GM18867 (cell line): ENCODE data around the gene CUTC.
"Not testable (repeated sequence)": the region's sequence is repeated elsewhere in the genome, so short reads cannot be mapped to it uniquely, and the experiment has no call there.

ENCODE experiments used
- ATAC-seq: cut with Tn5 transposase; IDR thresholded peaks from one replicate; pipeline ENCODE4 v1.9.1; 2021; ENCODE audit warnings: mild to moderate bottlenecking, moderate library complexity; ENCODE audit not compliant: unreplicated experiment

The CUTC gene

GRCh38 chr10:99742254-99742653 is 10.2 kb downstream of the CUTC start:
- ATAC-seq: no peak

- no peak for ATAC-seq
These were observed 10.7 kb downstream of the CUTC start for GRCh38 chr10:99742701-99743100.

GRCh38 chr10:99743841-99744240 is 11.8 kb downstream of the CUTC start:
- no peak for ATAC-seq

- not testable (repeated sequence) for ATAC-seq
These were observed 14.1 kb downstream of the CUTC start for GRCh38 chr10:99746166-99746565.

DNA sequence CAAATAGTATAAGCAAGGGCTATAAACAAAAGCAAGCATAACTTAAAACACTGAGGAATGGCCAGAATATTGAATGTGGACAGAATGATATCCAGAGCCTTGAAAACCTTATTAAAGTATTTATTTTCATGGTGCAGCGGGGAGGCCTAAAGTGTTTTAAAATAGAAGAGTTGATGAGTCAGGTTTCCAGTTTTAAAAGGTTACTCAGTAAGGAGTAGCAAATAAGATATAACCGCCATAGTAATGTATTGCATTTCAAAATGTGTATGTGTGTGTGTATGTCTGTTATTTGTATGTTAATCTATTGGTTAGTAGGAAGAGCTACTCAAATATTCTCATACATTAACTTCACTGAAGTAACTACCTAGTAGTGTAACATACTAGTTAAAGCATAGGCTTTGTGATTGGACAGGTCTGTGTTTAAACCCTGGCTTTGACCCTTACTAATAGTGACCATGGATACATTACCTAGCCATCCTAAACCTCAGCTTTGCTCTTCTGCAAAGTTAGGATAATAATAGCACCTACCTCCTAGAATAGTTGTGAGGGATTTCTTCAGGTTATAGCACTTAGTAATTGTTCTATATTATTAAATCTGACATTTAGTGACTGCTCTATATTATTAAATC is 16.9 kb downstream of the CUTC start:
- ATAC-seq: no peak

DNA sequence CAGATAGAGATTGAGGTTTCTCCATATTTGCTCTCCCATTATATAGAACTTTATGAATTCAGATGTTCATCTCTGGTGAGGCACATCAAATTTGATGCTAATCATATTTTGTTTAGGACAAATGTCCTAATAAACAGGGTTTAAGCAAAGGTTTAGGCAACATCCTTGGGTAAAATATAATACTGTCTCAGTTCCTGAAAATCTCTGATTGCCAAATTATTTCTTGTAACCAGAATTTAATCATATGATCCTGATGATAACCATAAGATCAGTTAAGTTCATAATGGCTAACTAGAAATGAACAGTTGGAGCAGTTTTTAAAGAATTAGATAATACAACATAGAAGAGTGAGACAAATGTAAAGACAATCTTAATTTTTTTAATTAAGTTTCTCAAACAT is 18.6 kb downstream of the CUTC start:
- no peak for ATAC-seq

DNA sequence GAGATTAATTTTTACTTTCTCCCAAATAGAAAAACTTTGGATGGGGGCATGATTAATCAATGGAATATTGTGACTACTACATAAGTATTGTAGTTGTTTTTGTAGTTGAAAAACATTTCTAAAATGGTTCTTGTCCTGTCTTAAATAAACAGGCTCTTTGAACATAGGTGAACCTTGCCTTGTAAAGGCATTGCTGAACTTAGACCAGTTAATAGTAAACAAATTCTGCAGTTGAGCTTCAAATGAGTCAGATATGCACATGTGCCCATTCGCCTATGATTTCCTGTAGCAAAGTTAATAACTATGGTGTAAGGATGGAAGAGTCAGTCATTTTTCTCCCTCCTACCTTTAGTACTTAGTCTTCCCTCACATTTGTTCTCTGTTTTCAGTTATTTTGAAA is 22.6 kb downstream of the CUTC start:
- no peak for ATAC-seq

DNA sequence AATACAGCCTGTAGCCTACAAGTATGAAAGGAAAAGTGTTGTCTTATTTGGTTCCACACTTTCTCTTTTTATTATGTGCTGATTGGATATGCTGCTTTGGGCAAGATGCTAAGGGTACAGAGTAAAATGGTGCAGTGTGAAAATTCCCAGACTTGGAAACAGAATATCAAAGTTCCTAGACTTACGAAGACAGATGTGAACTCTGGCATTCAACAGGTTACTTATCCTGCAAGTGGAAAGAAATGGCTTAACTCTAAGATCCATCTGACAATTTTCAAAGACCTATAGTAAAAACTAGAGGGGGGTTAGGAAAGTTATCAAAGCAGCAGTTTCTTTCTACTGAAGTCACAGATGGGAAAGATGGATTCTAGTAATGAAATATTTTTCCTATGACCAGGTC is 24.1 kb downstream of the CUTC start:
- ATAC-seq: no peak

- no peak for ATAC-seq
These were observed 26.3 kb downstream of the CUTC start for GRCh38 chr10:99758211-99758891.

DNA sequence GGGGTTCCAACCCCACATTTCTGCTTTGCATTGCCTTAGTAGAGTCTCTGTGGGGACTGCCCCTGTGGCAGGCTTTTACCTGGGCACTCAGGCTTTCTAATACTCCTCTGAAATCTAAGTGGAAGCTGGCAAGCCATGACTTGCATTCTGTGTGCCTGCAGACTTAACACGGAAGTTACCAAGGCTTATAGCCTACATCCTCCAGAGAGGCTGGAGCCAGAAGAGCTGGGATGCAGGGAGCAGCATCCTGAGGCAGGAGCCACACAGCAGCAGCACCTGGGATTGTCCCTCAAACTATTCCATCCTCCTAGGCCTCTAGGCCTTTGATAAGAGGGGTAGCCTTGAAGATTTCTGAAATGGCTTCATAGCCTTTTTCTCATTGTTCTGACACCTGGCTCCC is 28.3 kb downstream of the CUTC start:
- no peak for ATAC-seq

- ATAC-seq: no peak
These were observed 29.3 kb downstream of the CUTC start for GRCh38 chr10:99761365-99761764.

- peak; percentile 26 for ATAC-seq
These were observed 33.8 kb downstream of the CUTC start for GRCh38 chr10:99765672-99766301.

DNA sequence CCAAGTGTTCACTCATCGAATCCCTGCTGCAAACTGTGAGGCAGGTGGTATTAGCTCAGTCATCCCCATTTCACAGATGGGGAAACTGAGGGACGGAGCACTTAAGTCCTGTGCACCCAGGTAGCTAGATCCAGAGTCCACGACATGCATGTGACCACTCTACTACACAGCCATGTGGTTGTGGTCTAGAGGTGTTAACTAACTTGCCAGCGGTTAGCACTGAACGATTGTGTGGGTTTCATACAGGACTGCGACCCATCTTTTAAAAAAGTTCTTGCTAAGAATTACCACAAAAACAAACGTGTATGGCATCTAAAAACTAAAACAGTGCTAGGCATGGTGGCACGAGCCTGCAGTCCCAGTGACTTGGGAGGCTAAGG is 34.3 kb downstream of the CUTC start:
- ATAC-seq: peak; percentile 92

DNA sequence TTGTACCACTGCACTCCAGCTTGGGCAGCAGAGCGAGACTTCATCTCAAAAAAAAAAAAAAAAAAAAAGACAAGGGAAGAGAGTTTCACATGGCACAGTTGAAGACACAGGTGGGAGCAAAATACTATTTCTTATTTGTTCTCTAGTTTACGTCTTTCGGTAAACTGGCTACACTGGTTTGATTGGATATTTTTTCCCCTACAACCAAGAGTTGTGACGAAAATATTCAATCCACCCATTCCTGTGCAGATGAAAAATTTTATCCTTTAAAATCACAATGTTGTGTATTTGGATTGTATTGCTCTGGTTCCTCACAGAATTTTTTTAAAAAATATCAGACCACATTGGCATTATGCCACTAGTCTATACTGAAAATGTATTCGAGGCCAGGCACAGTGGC is 35.9 kb downstream of the CUTC start:
- no peak for ATAC-seq

GRCh38 chr10:99768556-99768955 is 36.5 kb downstream of the CUTC start:
- ATAC-seq: no peak

DNA sequence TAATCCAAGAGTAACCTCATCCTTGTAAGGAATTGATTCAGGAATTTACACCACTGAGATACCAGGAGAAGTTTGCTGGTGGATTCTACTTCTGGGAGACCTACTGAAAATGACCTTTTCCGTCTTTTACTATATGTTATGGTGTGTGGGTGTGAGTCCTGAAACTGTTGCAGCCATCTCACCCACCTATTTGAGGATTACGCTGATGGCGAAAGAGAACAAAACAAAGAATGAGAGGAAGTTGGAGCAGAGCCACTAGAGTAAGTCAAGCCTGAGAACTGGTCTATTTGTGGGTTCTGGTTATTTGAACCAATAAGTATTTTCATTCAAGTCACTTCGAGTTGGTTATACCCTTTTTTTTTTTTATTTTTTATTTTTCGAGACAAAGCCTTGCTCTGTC is 37.7 kb downstream of the CUTC start:
- no peak for ATAC-seq

- no peak for ATAC-seq
These were observed 38.5 kb downstream of the CUTC start for GRCh38 chr10:99770408-99771045.

DNA sequence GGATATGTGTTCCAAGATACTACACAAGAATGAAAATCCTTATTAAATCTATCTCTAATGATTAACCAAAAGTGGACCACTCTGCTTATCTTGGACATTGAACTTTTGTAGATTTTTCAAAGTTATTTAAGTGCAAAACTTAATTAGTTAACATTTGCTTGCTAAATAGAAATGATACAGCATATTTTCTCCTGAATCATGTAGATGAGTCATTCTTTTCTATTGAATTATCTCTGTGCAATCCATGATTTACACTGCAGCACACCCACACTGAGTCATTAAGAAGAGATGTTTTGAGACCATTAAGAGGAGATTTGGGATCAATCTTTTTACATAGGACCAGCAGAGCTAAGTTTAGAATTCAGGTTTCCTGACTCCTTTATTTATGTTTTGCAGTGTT is 43.8 kb downstream of the CUTC start:
- ATAC-seq: no peak

DNA sequence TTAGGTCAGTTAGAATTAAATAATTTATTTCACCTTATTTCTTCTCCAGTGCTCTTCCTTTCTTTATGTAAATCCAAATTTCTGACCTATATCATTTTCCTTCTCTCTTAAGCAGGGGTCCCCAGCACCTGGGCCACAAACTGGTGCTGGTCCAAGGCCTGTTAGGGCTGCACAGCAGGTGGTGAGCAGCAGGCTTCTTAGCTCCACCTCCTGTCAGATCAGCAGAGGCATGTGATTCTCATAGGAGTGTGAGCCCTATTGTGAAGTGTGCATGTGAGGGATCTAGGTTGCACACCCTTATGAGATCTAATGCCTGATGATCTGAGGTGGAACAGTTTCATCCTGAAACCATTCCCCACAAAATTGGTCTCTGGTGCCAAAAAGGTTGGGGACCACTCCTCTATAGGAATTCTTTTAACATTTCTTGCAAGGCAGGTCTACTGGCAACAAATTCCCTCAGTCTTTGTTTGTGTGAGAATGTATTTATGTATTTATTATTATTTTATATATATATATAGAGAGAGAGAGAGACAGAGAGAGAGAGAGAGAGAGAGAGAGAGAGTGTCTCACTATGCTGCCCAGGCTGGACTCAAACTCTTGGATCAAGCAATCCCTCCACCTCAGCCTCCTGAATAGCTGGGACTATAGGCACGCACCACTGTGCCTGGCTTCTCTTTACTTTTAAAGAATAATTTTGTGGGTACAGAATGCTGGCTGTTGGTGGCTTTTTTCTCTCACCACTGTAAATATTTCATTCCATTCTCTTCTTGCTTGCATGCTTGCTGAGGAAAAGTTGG is 46.1 kb downstream of the CUTC start:
- peak; percentile 69 for ATAC-seq

DNA sequence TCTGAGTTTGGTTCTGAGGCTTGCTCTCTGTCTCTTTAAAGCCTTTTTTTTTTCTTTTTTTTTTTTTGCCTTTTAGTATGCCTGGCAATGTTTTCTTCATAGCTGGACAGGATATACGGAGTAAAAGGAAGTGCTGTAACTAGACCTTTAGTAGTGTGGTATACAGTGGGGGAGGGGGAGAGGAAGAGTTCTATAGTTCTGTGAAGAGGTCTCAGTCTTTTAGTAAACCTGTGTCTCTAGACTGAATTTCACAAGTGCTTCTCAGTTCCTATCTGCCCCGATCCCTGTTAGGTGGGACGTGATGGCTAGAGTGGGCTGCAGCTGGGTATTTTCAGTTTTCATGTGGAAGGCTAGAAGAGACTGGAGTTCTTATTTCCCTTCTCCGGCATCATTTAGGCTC is 47.3 kb downstream of the CUTC start:
- no peak for ATAC-seq

DNA sequence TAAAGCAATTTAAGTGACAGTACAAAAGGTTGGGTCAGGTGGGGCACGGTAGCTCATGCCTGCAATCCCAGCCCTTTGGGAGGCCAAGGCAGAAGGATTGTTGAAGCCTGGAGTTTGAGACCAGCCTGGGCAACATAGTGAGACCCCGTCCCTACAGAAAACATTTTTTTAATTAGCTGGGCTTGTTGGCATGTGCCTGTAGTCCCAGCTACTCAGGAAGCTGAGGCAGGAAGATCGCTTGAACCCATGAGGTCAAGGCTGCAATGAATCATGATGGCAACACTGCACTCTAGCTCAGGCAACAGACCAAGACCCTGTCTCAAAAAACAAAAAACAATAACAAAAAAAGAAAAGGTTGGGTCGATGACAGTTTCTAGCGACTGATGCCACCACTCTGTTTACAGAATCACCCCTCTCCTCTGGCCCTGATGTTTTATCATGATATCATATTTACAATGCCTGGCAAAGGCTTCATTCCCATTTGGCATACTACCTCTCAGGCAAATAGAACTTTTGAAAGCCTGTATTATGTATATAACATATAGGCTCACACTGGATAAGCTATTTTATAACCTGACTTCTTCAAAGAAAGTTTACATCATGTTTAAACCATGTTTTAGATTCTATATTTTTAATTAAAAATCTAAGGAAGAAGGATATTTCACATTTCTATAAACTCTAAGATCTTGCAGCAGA is 49.8 kb downstream of the CUTC start:
- ATAC-seq: no peak
